MM.1S (cell line): ENCODE data around the gene ZNF580.

Source experiments
- DNase-seq: peaks from one replicate; pipeline ENCODE4 v3.0.0-alpha.2; 2015
- H2AFZ ChIP-seq: fragments of 300-600 bp; sonication (generic); 2 replicates; pipeline ENCODE4 v1.6.0; 2016; ENCODE audit warnings: antibody characterized with exemption, low read length
- H3F3A ChIP-seq: fragments of 300-600 bp; sonication (generic); 2 replicates; pipeline ENCODE4 v1.6.1; 2016; ENCODE audit warnings: mild to moderate bottlenecking, antibody characterized with exemption, low read length, moderate library complexity, mixed read lengths; ENCODE audit not compliant: insufficient read depth
- H3K27ac ChIP-seq: fragments of 300-600 bp; sonication (generic); 2 replicates; pipeline ENCODE4 v1.5.1; 2016; ENCODE audit warnings: mild to moderate bottlenecking, low read length
- H3K27me3 ChIP-seq: fragments of 300-600 bp; sonication (generic); replicated peaks from 2 replicates; pipeline ENCODE4 v1.6.0; 2016; ENCODE audit warnings: low read length; ENCODE audit not compliant: insufficient read depth
- H3K36me3 ChIP-seq: fragments of 300-600 bp; sonication (generic); replicated peaks from 2 replicates; pipeline ENCODE4 v1.6.1; 2016; ENCODE audit warnings: mild to moderate bottlenecking, low read length, mixed read lengths; ENCODE audit not compliant: insufficient read depth
- H3K4me1 ChIP-seq: fragments of 300-600 bp; sonication (generic); 2 replicates; pipeline ENCODE4 v1.6.1; 2016; ENCODE audit warnings: low read length, mixed read lengths
- H3K4me2 ChIP-seq: fragments of 300-600 bp; sonication (generic); 2 replicates; pipeline ENCODE4 v1.6.0; 2016; ENCODE audit warnings: low read depth, low read length
- H3K4me3 ChIP-seq: fragments of 300-600 bp; sonication (generic); 2 replicates; pipeline ENCODE4 v1.5.1; 2016; ENCODE audit warnings: low read length, mixed read lengths
- H3K79me2 ChIP-seq: fragments of 300-600 bp; sonication (generic); 2 replicates; pipeline ENCODE4 v1.6.1; 2016; ENCODE audit warnings: mixed run types, low read length, mixed read lengths
- H3K9ac ChIP-seq: fragments of 300-600 bp; sonication (generic); 2 replicates; pipeline ENCODE4 v1.6.1; 2016; ENCODE audit warnings: low read length, mixed read lengths
- H3K9me2 ChIP-seq: fragments of 300-600 bp; sonication (generic); replicated peaks from 2 replicates; pipeline ENCODE4 v1.6.1; 2016; ENCODE audit warnings: mild to moderate bottlenecking, low read length, mixed read lengths; ENCODE audit not compliant: insufficient read depth
- H3K9me3 ChIP-seq: fragments of 300-600 bp; sonication (generic); replicated peaks from 2 replicates; pipeline ENCODE4 v1.6.1; 2016; ENCODE audit warnings: mild to moderate bottlenecking, low read length, mixed read lengths; ENCODE audit not compliant: insufficient read depth
- H4K20me1 ChIP-seq: fragments of 300-600 bp; sonication (generic); 2 replicates; pipeline ENCODE4 v1.6.1; 2016; ENCODE audit warnings: mild to moderate bottlenecking, low read length, moderate library complexity, mixed read lengths; ENCODE audit not compliant: insufficient read depth
- CTCF ChIP-seq: fragments of 300-600 bp; sonication (generic); IDR thresholded peaks from 2 replicates; pipeline ENCODE4 v1.5.1; 2016; ENCODE audit warnings: antibody characterized with exemption, low read length, mixed read lengths
- EZH2 ChIP-seq: fragments of 300-600 bp; sonication (generic); optimal IDR thresholded peaks from 2 replicates; pipeline ENCODE3; 2017; ENCODE audit warnings: low read depth, mild to moderate bottlenecking, antibody characterized with exemption, low read length, mixed read lengths
- EZH2phosphoT487 ChIP-seq: fragments of 300-600 bp; sonication (generic); IDR thresholded peaks from 2 replicates; pipeline ENCODE4 v1.6.1; 2018; ENCODE audit warnings: antibody characterized with exemption, low read length

ZNF580 gene

GRCh38 chr19:55613930-55614710, 26.7 kb upstream of the ZNF580 start:
- H3K9ac ChIP-seq, result no peak overlapping the region
- peaks cover 23% of the 10 kb centered on the region for H3K79me2 ChIP-seq
- no peaks in the 10 kb centered on the region for H3K4me1 ChIP-seq
- H3K27me3 ChIP-seq, result no peaks in the 10 kb centered on the region
- DNase-seq, result no peak
- H4K20me1 ChIP-seq, result no peaks in the 10 kb centered on the region
- no peak overlapping the region for H3K27ac ChIP-seq
- no peaks in the 10 kb centered on the region for H3K36me3 ChIP-seq
- H3K4me3 ChIP-seq, result no peak overlapping the region
- H3K4me2 ChIP-seq, result no peak overlapping the region
- H3K9me3 ChIP-seq, result no peaks in the 10 kb centered on the region
- no peaks in the 10 kb centered on the region for H3K9me2 ChIP-seq
- H2AFZ ChIP-seq, result no peak overlapping the region
- no peak for TF ChIP-seq EZH2
- TF ChIP-seq EZH2phosphoT487, result no peak
- no peak for TF ChIP-seq CTCF
- no peaks in the 10 kb centered on the region for H3F3A ChIP-seq

GRCh38 chr19:55614711-55615542, 25.9 kb upstream of the ZNF580 start:
- Histone ChIP-seq H3K9ac (no peak overlapping the region), H3K9me2 (no peaks in the 10 kb centered on the region), H3K27ac (no peak overlapping the region), H3K36me3 (no peaks in the 10 kb centered on the region), H4K20me1 (no peaks in the 10 kb centered on the region), H3K4me3 (no peak overlapping the region), H3K9me3 (no peaks in the 10 kb centered on the region), H3K4me1 (no peaks in the 10 kb centered on the region), H2AFZ (no peak overlapping the region), H3K79me2 (peaks cover 17% of the 10 kb centered on the region; the same call in 1 of the 2 replicates), H3K27me3 (no peaks in the 10 kb centered on the region), H3K4me2 (no peak overlapping the region), H3F3A (no peaks in the 10 kb centered on the region)
- TF ChIP-seq EZH2phosphoT487 (no peak), EZH2 (no peak), CTCF (no peak)
- no peak for DNase-seq

- Histone ChIP-seq H3K4me1 (no peaks in the 10 kb centered on the region), H3K9me3 (no peaks in the 10 kb centered on the region), H3K27ac (no peak overlapping the region), H3K36me3 (no peaks in the 10 kb centered on the region), H3F3A (no peaks in the 10 kb centered on the region), H3K4me3 (no peak overlapping the region), H2AFZ (no peak overlapping the region), H3K27me3 (no peaks in the 10 kb centered on the region), H4K20me1 (no peaks in the 10 kb centered on the region), H3K4me2 (no peak overlapping the region), H3K9ac (no peak overlapping the region), H3K79me2 (peaks cover 14% of the 10 kb centered on the region; the same call in 1 of the 2 replicates), H3K9me2 (no peaks in the 10 kb centered on the region)
- DNase-seq, result no peak
- no peak for TF ChIP-seq EZH2
- no peak for TF ChIP-seq CTCF
- TF ChIP-seq EZH2phosphoT487, result no peak
Measured at GRCh38 chr19:55615543-55616394, 25.0 kb upstream of the ZNF580 start.
